Measurements from ENCODE around the gene ZRANB1.
"Not testable (repeated sequence)": the region's sequence is repeated elsewhere in the genome, so short reads cannot be mapped to it uniquely, and the experiment has no call there.

The ZRANB1 gene

GRCh38 chr10:124941823-124942222 is at the start of gene ZRANB1:
TSS of gene ZRANB1 (plus strand) at chr10:124942123. CDS start at chr10:124942494, 371 bp downstream.
- H3K4me3 ChIP-seq (ENCODE audit: low read length), result no peak within 1 kb of the TSS
- no peak for TF ChIP-seq ZNF274 (IDR thresholded peaks at IDR 0.05; ENCODE audit: low read depth, low read length)

GRCh38 chr10:124892905-124893304 is 49.0 kb upstream of the ZRANB1 start:
- no peak for TF ChIP-seq ZNF274 (IDR thresholded peaks at IDR 0.05; ENCODE audit: low read depth, low read length)
- no peak overlapping the region for H3K4me3 ChIP-seq (ENCODE audit: low read length)

DNA sequence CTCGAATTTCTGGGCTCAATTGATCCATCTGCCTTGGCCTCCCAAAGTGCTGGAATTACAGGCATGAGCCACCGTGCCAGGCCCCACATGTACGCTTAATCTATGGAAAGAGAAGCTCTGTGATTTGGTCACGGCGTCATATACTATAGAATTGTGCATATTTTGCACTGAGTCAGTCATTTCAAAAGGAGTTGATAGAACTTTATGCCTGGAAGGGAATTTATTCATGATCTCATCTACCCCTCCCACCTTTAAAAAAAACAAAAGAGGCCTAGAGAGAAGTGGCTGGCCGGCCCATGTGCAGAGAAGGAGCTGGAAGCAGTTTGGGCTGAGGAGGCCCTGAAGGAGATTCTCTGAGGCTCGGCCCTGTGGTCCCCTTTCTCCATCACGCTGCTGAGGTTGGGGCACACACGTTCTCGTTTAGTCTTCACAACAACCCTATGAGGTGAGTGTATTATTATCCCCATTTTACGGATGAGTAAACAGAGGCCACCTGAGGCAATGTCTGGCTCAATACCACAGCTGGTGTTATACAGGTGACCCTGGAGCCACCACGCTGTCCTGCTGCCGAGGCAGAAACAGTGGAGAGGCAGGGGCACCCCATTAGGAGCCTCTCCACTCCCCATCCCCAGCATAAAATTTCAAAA is 47.2 kb upstream of the ZRANB1 start:
- no peak overlapping the region for H3K4me3 ChIP-seq (ENCODE audit: low read length)
- TF ChIP-seq ZNF274 (IDR thresholded peaks at IDR 0.05; ENCODE audit: low read depth, low read length), result no peak

DNA sequence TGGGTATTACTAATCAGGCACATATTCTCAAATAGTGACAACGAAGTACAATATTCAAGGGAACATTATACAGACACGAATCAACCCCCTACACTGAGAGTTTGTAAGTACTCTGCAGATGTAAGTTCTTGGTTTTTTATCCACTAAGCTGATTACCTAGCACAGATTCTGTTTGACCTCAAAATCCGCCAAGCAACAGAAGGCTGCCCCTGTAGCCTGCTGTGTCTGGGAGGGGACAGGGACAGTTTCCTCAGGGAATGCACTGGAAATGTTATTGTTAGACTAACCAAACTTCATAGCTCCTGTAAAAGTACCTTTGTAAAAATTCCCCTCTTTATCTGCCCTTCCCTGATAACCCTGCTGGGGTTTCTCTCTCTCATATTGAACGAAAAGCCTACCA is 45.2 kb upstream of the ZRANB1 start:
- TF ChIP-seq ZNF274 (IDR thresholded peaks at IDR 0.05; ENCODE audit: low read depth, low read length), result no peak
- no peak overlapping the region for H3K4me3 ChIP-seq (ENCODE audit: low read length)

GRCh38 chr10:124898471-124898870 is 43.5 kb upstream of the ZRANB1 start:
- H3K4me3 ChIP-seq (ENCODE audit: low read length), result no peak overlapping the region
- no peak for TF ChIP-seq ZNF274 (IDR thresholded peaks at IDR 0.05; ENCODE audit: low read depth, low read length)

GRCh38 chr10:124899151-124899550 is 42.8 kb upstream of the ZRANB1 start:
- H3K4me3 ChIP-seq (ENCODE audit: low read length), result no peak overlapping the region
- no peak for TF ChIP-seq ZNF274 (IDR thresholded peaks at IDR 0.05; ENCODE audit: low read depth, low read length)

- H3K4me3 ChIP-seq (ENCODE audit: low read length), result no peak overlapping the region
- no peak for TF ChIP-seq ZNF274 (IDR thresholded peaks at IDR 0.05; ENCODE audit: low read depth, low read length)
Observed at GRCh38 chr10:124902462-124902861, 39.5 kb upstream of the ZRANB1 start.

- TF ChIP-seq ZNF274 (IDR thresholded peaks at IDR 0.05; ENCODE audit: low read depth, low read length), result no peak
- H3K4me3 ChIP-seq (ENCODE audit: low read length), result no peak overlapping the region
Observed at GRCh38 chr10:124903111-124903510, 38.8 kb upstream of the ZRANB1 start.

DNA sequence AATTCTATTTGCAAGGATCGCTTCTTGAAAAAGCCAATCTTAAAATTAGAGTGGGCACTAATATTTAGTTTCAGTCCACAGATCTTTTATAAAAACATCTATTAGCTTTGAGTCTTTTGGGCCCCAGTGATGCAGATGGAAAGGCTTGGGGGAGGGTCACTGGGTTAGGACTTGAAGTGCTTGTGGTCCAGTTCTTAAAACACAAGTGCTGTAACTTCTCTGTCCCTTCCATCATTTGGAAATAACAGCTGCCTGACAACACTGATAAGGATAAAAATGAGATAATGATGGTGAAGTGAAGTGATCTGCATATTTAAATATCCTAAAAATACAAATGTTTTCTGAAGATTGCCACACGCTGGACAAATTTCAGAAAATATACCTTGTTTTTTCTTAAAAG is 37.1 kb upstream of the ZRANB1 start:
- no peak for TF ChIP-seq ZNF274 (IDR thresholded peaks at IDR 0.05; ENCODE audit: low read depth, low read length)
- no peak overlapping the region for H3K4me3 ChIP-seq (ENCODE audit: low read length)

- no peak for TF ChIP-seq ZNF274 (IDR thresholded peaks at IDR 0.05; ENCODE audit: low read depth, low read length)
- no peak overlapping the region for H3K4me3 ChIP-seq (ENCODE audit: low read length)
Observed at GRCh38 chr10:124906551-124907001, 35.3 kb upstream of the ZRANB1 start.

- TF ChIP-seq ZNF274 (IDR thresholded peaks at IDR 0.05; ENCODE audit: low read depth, low read length), result no peak
Observed at GRCh38 chr10:124909563-124909962, 32.4 kb upstream of the ZRANB1 start.

DNA sequence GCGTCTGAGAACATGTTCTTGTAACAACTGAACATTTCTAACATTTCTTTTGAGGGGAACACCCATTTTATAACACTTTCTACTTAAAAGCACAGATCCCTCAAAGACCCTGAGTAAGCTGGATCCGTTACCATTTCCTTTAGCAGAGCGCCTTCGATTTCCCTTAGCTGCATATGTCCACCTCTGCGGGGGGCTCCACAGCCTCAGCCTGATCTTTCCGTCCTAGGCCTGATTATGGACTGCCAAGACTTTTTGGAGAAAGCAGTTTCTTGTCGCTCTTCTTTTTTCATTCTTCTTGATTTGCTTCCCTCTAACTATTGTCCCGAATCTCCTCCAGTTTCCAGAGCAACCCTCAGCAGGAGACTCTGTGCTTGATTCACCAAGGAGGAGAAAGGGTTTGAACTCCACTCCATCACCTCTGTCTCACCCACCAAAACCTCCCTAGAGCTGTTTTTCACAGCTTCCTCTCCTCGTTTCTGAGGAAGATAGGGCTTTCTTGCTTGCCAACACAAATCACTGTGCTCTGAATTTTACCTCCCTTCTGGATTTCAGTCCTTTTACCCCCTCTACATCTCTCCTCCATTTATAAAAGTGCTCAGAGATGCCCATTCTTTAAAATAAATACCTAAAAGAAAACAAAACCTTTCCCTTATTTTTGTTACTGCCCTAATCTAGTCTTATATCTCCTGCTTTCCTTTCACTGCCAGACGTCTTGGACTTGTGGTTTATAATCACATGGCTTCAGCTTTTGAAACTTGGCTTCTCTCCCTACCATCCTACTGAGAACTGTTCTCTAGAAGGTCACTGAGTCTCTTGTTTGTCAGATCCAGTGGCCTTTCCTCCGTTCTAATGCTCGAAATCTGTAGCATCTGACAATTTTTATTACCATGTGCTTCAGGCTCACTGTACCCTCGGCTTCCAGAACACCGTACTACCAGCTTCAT is 30.5 kb upstream of the ZRANB1 start:
- TF ChIP-seq ZNF274 (IDR thresholded peaks at IDR 0.05; ENCODE audit: low read depth, low read length), result no peak
- no peak overlapping the region for H3K4me3 ChIP-seq (ENCODE audit: low read length)

More at GRCh38 chr10:124909563-124909962, 32.4 kb upstream of the ZRANB1 start:
- H3K4me3 ChIP-seq (ENCODE audit: low read length), result no peak overlapping the region

DNA sequence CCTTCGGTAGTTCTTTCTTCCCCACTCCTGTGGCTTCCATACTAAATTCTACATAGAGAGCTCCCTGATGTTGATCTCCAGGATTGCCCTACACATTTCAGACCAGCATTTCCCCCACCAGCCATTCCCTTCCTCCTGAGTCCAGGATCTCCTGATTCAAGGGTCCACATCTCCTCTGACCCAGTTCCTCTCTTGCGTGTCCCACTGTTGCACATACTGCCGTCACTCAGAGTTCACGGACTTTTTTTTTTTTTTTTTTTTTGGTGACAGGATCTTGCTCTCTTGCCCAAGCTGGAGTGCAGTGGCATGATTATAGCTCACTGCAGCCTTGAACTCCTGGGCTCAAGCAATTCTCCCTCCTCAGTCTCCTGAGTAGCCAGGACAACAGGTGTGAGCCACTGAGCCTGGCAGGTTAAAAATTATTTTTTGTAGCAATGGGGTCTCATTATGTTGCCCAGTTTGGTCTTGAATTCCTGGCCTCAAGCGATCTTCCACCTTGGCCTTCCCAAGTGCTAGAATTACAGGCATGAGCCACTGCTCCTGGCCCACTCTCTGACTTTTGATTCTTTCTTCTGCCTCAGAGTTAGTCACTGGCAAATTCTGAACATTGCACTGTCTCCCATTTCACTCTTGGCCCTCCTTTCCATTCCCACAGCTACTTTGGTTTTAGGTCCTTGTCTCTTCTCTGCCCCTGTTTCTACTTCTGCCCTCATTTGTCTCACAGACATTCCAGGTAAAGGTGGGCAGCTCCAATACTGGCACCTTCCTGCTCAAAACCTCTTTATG is 29.6 kb upstream of the ZRANB1 start:
- TF ChIP-seq ZNF274 (IDR thresholded peaks at IDR 0.05; ENCODE audit: low read depth, low read length), result no peak
- H3K4me3 ChIP-seq (ENCODE audit: low read length), result no peak overlapping the region

DNA sequence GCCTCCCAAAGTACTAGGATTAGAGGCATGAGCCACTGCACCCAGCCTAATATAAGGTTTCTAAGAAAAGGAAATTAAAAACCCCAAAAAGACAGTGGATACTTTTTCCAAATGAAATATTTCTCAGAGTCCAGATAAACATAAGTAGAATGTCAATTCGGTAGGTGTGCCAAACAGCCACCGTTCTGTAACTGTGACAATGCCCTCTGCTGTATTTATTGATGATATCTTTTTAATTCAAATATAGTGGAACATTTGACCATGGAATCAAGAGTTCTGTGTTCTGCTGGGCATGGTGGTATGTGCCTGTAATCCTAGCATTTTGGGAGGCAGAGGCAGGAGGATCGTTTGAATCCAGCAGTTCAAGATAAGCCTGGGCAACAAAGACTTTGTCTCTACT is 28.8 kb upstream of the ZRANB1 start:
- TF ChIP-seq ZNF274 (IDR thresholded peaks at IDR 0.05; ENCODE audit: low read depth, low read length), result no peak
- no peak overlapping the region for H3K4me3 ChIP-seq (ENCODE audit: low read length)

DNA sequence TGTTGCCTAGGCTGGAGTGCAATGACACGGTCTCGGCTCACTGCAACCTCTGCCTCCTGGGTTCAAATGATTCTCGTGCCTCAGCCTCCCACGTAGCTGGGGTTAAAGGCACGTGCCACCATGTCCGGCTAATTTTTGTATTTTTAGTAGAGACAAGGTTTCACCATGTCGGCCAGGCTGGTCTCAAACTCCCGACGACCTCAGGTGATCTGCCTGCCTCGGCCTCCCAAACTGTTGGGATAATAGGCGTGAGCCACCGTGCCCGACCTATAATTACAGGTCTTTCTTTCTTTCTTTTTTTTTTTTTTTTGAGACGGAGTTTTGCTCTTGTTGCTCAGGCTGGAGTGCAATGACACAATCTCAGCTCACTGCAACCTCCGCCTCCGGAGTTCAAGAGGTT is 27.5 kb upstream of the ZRANB1 start:
- H3K4me3 ChIP-seq (ENCODE audit: low read length), result not testable (repeated sequence)

Data from GM08714 (cell line).